GM18907 (cell line): ENCODE measurements around the gene TLCD2.
A peak's percentile ranks its signal among the peaks of the same experiment; 100 is the strongest.
"Not testable (repeated sequence)": the region's sequence is repeated elsewhere in the genome, so short reads cannot be mapped to it uniquely, and the experiment has no call there.

Source experiments
- ATAC-seq: cut with Tn5 transposase; IDR thresholded peaks from one replicate; pipeline ENCODE4 v1.9.1; 2021; ENCODE audit warnings: mild to moderate bottlenecking, moderate library complexity; ENCODE audit not compliant: unreplicated experiment

Gene TLCD2

GRCh38 chr17:1736348-1737281, 26.4 kb upstream of the TLCD2 start:
- ATAC-seq = no peak

GRCh38 chr17:1735834-1736347, 25.7 kb upstream of the TLCD2 start:
- ATAC-seq = no peak

- ATAC-seq = no peak
Observed at GRCh38 chr17:1735418-1735817, 25.2 kb upstream of the TLCD2 start.

GRCh38 chr17:1733759-1734158, 23.6 kb upstream of the TLCD2 start:
- no peak for ATAC-seq

- no peak for ATAC-seq
Observed at GRCh38 chr17:1732833-1733321, 22.7 kb upstream of the TLCD2 start.

- ATAC-seq = no peak
Observed at GRCh38 chr17:1732241-1732832, 22.2 kb upstream of the TLCD2 start.

- no peak for ATAC-seq
Observed at GRCh38 chr17:1731194-1731506, 21.0 kb upstream of the TLCD2 start.

GRCh38 chr17:1730326-1731193, 20.4 kb upstream of the TLCD2 start:
- no peak for ATAC-seq

- ATAC-seq = no peak
Observed at GRCh38 chr17:1729966-1730325, 19.8 kb upstream of the TLCD2 start.

GRCh38 chr17:1727876-1728630, 17.9 kb upstream of the TLCD2 start:
- ATAC-seq = no peak

- no peak for ATAC-seq
Observed at GRCh38 chr17:1727258-1727789, 17.1 kb upstream of the TLCD2 start.

GRCh38 chr17:1726626-1727257, 16.6 kb upstream of the TLCD2 start:
- ATAC-seq = no peak

- ATAC-seq = no peak
Observed at GRCh38 chr17:1725642-1726511, 15.7 kb upstream of the TLCD2 start.

GRCh38 chr17:1724869-1725641, 14.9 kb upstream of the TLCD2 start:
- peak; percentile 25 for ATAC-seq

GRCh38 chr17:1724351-1724868, 14.2 kb upstream of the TLCD2 start, which contains the start of gene WDR81:
WDR81 (plus strand) TSS chr17:1724704; CDS start chr17:1724960, 256 bp downstream.
- ATAC-seq = peak; percentile 50

- not testable (repeated sequence) for ATAC-seq
Observed at GRCh38 chr17:1722022-1722421, 11.8 kb upstream of the TLCD2 start.

- no peak for ATAC-seq
Observed at GRCh38 chr17:1720856-1721386, 10.7 kb upstream of the TLCD2 start.
